Esophagus squamous epithelium (tissue), 4 donors: ENCODE measurements around the gene MAP7D1.

Source experiments
- POLR2A ChIP-seq, 4 donors: fragments of 450-650 bp; IDR thresholded peaks; one replicate each; pipeline ENCODE4 v1.6.1; 2017; ENCODE audit warnings: antibody characterized with exemption in 4 of 4, mild to moderate bottlenecking in 4 of 4, moderate library complexity in 3 of 4
- TF ChIP-seq, protein P1 (sequence below), 6 experiments: fragments of 450-650 bp in 4 of 6; fragments of 200-600 bp in 2 of 6; sonication (generic) in 2 of 6; IDR thresholded peaks; one replicate each; pipeline ENCODE4 v1.5.1; 2016 to 2019; ENCODE audit warnings: antibody characterized with exemption in 6 of 6, mild to moderate bottlenecking in 4 of 6, moderate library complexity in 4 of 6

DNA sequence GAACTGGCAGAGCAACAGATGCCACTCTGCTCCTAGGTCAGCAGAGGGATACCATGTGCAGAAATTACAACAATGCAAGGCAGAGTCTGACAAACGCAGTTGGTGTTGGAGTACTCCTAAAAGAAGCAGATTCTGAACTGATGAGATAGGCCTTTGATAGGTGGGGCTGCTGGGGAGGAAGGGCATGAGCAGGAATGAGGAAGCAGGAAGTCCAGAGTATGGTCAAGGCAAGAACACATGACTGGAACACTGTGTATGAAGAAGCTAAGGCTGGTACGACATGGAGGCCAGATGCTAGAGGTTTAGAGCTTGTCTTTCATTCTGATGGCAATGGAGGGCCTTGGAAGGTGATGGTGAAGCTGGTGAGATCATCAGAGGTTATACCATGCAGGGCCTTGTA, 56.8 kb downstream of the MAP7D1 start:
- TF ChIP-seq, protein P1, sequence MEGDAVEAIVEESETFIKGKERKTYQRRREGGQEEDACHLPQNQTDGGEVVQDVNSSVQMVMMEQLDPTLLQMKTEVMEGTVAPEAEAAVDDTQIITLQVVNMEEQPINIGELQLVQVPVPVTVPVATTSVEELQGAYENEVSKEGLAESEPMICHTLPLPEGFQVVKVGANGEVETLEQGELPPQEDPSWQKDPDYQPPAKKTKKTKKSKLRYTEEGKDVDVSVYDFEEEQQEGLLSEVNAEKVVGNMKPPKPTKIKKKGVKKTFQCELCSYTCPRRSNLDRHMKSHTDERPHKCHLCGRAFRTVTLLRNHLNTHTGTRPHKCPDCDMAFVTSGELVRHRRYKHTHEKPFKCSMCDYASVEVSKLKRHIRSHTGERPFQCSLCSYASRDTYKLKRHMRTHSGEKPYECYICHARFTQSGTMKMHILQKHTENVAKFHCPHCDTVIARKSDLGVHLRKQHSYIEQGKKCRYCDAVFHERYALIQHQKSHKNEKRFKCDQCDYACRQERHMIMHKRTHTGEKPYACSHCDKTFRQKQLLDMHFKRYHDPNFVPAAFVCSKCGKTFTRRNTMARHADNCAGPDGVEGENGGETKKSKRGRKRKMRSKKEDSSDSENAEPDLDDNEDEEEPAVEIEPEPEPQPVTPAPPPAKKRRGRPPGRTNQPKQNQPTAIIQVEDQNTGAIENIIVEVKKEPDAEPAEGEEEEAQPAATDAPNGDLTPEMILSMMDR (IDR thresholded peaks at IDR 0.05) = no peak
- TF ChIP-seq POLR2A (IDR thresholded peaks at IDR 0.05) = no peak
